Stimulated activated CD4-positive, alpha-beta T cell treated with anti-CD3 and anti-CD28 coated beads, TNF-alpha, amount 100 ng/mL, for 4 hours (primary cell): ENCODE data around the gene ARHGEF40.

Experiments used
- DNase-seq, 3 experiments: peaks; one replicate each; pipeline ENCODE4 v3.0.0-alpha.2; 2020; ENCODE audit warnings: low read depth in 3 of 3

Gene ARHGEF40

GRCh38 chr14:21059842-21060613, 10.1 kb upstream of the ARHGEF40 start:
- no peak for DNase-seq

GRCh38 chr14:21060614-21061346, 9.3 kb upstream of the ARHGEF40 start:
- DNase-seq = no peak

GRCh38 chr14:21061347-21061668, 8.8 kb upstream of the ARHGEF40 start:
- DNase-seq = no peak

GRCh38 chr14:21063479-21063878, 6.6 kb upstream of the ARHGEF40 start:
- DNase-seq = no peak

GRCh38 chr14:21066882-21067502, 3.1 kb upstream of the ARHGEF40 start:
- DNase-seq = no peak

- peak in 1 of 3 experiments; percentile 23 for DNase-seq
These were observed 1.4 kb upstream of the ARHGEF40 start for GRCh38 chr14:21068521-21069387.

- DNase-seq = no peak
These were observed 569 bp upstream of the ARHGEF40 start for GRCh38 chr14:21069388-21070082.

GRCh38 chr14:21070610-21071224, 613 bp downstream of the ARHGEF40 start:
- DNase-seq = no peak

GRCh38 chr14:21071225-21072030, 1.3 kb downstream of the ARHGEF40 start:
- no peak for DNase-seq

- no peak for DNase-seq
These were observed 1.9 kb downstream of the ARHGEF40 start for GRCh38 chr14:21072031-21072473.

- DNase-seq = no peak
These were observed 2.8 kb downstream of the ARHGEF40 start for GRCh38 chr14:21072781-21073339.

GRCh38 chr14:21073921-21074320, 3.8 kb downstream of the ARHGEF40 start:
- no peak for DNase-seq

GRCh38 chr14:21074398-21075272, 4.5 kb downstream of the ARHGEF40 start:
- no peak for DNase-seq

- DNase-seq = no peak
These were observed 5.8 kb downstream of the ARHGEF40 start for GRCh38 chr14:21075719-21076437.

- no peak for DNase-seq
These were observed 7.6 kb downstream of the ARHGEF40 start for GRCh38 chr14:21077672-21078071.

- no peak for DNase-seq
These were observed 8.2 kb downstream of the ARHGEF40 start for GRCh38 chr14:21078287-21078686.

GRCh38 chr14:21078726-21079125, 8.6 kb downstream of the ARHGEF40 start:
- DNase-seq = no peak
